Esophagus muscularis mucosa (tissue), 4 donors: ENCODE data around the gene MYCBP2. TPM values are rescaled to one million over a fixed set of nuclear protein-coding genes. Genes with fewer than 3 reads are reported as not detected.
A peak's percentile ranks its signal among the peaks of the same experiment; 100 is the strongest.

Source experiments
- DNase-seq: peaks from one replicate; pipeline ENCODE4 v3.0.0-alpha.2; 2017; ENCODE audit errors: extremely low spot score
- H3K27ac ChIP-seq, 4 donors: fragments of 200-600 bp; sonication (generic); replicated peaks in 1 of 4; 1 replicate in 3 of 4; 2 replicates in 1 of 4; pipeline ENCODE4 v1.5.1; 2016 to 2019; ENCODE audit warnings: mild to moderate bottlenecking in 1 of 4
- H3K27me3 ChIP-seq, 4 donors: fragments of 200-600 bp; sonication (generic); one replicate each; pipeline versions ENCODE4 v1.5.1 to v1.6.0; 2016 to 2019
- H3K36me3 ChIP-seq, 4 donors: fragments of 200-600 bp; sonication (generic); one replicate each; pipeline ENCODE4 v1.5.1; 2016 to 2019
- H3K4me1 ChIP-seq, 4 donors: fragments of 200-600 bp; sonication (generic); one replicate each; pipeline ENCODE4 v1.5.1; 2016 to 2019
- H3K4me3 ChIP-seq, 4 donors: fragments of 200-600 bp; sonication (generic); 1 replicate in 2 of 4; 2 replicates in 2 of 4; pipeline ENCODE4 v1.5.1; 2016 to 2019; ENCODE audit warnings: mild to moderate bottlenecking in 4 of 4, moderate library complexity in 1 of 4
- H3K9me3 ChIP-seq, 4 donors: fragments of 200-600 bp; sonication (generic); 1 replicate in 3 of 4; 2 replicates in 1 of 4; pipeline ENCODE4 v1.5.1; 2016 to 2019
- EP300 ChIP-seq: sonication (generic); formaldehyde crosslinking; IDR thresholded peaks from one replicate; pipeline ENCODE4 v1.6.1; 2017; ENCODE audit warnings: antibody characterized with exemption
- POLR2A ChIP-seq: fragments of 450-650 bp; IDR thresholded peaks from one replicate; pipeline ENCODE4 v1.6.1; 2017; ENCODE audit warnings: antibody characterized with exemption, moderate library complexity, mild to moderate bottlenecking, low read depth
- POLR2AphosphoS5 ChIP-seq, 2 donors: sonication (generic); formaldehyde crosslinking; IDR thresholded peaks; one replicate each; pipeline ENCODE4 v1.6.1; 2017; ENCODE audit warnings: antibody characterized with exemption in 2 of 2
- WGBS: methylation state at CpG from one replicate; pipeline ENCODE4 v1.1.5; 2018; 5-methylcytosine and 5-hydroxymethylcytosine counted together
- intact Hi-C: fragments of 100-400 bp; cut with DNase I; formaldehyde crosslinking; loops from one replicate; pipeline ENCODE4 v1.15.1; 2023
- total RNA-seq, 4 donors: library from RNA; depleted of rRNA; stranded (reverse); fragments of >200 nt; gene quantifications; one replicate each; pipeline versions ENCODE4 v1.1.0 to v1.2.1, GENCODE V29; 2016
- TF ChIP-seq, protein P1 (sequence below), 3 experiments: fragments of 200-600 bp in 2 of 3; fragments of 450-650 bp in 1 of 3; sonication (generic) in 2 of 3; IDR thresholded peaks; one replicate each; pipeline ENCODE4 v1.5.1; 2017 to 2019; ENCODE audit warnings: antibody characterized with exemption in 3 of 3, mild to moderate bottlenecking in 2 of 3, moderate library complexity in 1 of 3

The MYCBP2 gene
- total RNA-seq, result 100 to 1,000 TPM in 2 of 4 donors, 10 to 100 TPM in 2; 96.1 to 117 (median 108) TPM

DNA sequence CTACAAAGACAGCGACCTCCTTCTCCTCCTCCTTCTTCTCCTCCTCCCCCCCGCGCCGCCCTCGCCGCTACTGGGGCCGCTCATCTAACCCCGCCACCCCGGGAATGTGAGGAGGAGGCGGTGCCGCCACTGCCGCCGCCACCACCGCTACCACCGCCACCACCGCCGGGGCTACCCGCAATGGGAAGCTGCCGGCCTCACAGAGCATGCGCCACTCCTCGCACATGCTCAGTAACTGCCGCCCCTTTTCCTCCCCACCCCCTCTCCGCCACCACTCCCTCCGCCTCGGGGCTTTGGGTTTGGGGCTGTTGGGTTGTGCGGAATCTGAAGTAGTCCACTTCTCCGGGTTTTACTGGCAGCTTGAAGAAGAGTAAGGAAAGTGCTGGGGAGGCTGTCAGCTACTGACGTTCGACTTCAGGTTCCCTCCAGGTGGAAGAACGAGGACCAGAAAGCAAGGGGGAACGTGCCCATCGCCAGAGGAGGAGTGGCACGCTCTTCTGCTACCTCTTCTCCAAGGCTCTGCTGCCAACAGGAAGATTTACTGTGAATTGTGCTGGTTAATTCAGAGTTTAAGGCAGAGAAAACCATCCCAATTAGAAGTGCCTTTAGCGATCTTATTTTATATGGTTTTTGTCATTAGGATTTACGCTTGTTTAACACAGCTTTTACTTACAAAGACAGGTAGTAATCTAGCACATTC, at the start of gene MYCBP2:
TSS of gene MYCBP2 (minus strand) at position 190 of the 700 bp plus-strand sequence. CDS start 319 bp downstream, outside the sequence.
- DNase-seq, result peak; percentile 98
- Histone ChIP-seq H3K36me3 (no peaks in the 10 kb centered on the region), H3K4me1 (peaks cover 32 to 56% (median 53%) of the 10 kb centered on the region in 4 donors), H3K4me3 (peak within 1 kb of the TSS; percentile 76 to 91 (median 86)), H3K27ac (peak within 1 kb of the TSS; percentile 88 to 93 (median 90)), H3K9me3 (no peaks in the 10 kb centered on the region), H3K27me3 (no peaks in the 10 kb centered on the region)
- intact Hi-C loops, result loop anchor here (5.0 to 10.0 kb wide), 3 partner anchors 150 to 368 kb away; partner anchors contain the start of genes FBXL3 and SLAIN1
- WGBS, result 2% methylated on average over 28 of the region's 35 CpGs
- TF ChIP-seq EP300, result no peak
- peak; percentile 93 for TF ChIP-seq POLR2A
- peak; percentile 98 to 99 for TF ChIP-seq POLR2AphosphoS5 (IDR thresholded peaks at IDR 0.05)
- TF ChIP-seq, protein P1, sequence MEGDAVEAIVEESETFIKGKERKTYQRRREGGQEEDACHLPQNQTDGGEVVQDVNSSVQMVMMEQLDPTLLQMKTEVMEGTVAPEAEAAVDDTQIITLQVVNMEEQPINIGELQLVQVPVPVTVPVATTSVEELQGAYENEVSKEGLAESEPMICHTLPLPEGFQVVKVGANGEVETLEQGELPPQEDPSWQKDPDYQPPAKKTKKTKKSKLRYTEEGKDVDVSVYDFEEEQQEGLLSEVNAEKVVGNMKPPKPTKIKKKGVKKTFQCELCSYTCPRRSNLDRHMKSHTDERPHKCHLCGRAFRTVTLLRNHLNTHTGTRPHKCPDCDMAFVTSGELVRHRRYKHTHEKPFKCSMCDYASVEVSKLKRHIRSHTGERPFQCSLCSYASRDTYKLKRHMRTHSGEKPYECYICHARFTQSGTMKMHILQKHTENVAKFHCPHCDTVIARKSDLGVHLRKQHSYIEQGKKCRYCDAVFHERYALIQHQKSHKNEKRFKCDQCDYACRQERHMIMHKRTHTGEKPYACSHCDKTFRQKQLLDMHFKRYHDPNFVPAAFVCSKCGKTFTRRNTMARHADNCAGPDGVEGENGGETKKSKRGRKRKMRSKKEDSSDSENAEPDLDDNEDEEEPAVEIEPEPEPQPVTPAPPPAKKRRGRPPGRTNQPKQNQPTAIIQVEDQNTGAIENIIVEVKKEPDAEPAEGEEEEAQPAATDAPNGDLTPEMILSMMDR (IDR thresholded peaks at IDR 0.05), result peak in 1 of 3 experiments; percentile 3

- WGBS, result 94% methylated on average over 1 of the region's 1 CpG
- Histone ChIP-seq H3K36me3 (no peaks in the 10 kb centered on the region), H3K9me3 (no peaks in the 10 kb centered on the region), H3K27me3 (no peaks in the 10 kb centered on the region), H3K27ac (no peak overlapping the region), H3K4me1 (no peaks in the 10 kb centered on the region), H3K4me3 (no peak overlapping the region)
- no peak for TF ChIP-seq POLR2A
- no peak for TF ChIP-seq EP300
- TF ChIP-seq POLR2AphosphoS5 (IDR thresholded peaks at IDR 0.05), result no peak
- TF ChIP-seq, protein P1 (IDR thresholded peaks at IDR 0.05), result no peak
- intact Hi-C loops, result no loop called here
- no peak for DNase-seq
These were observed 48.7 kb upstream of the MYCBP2 start for GRCh38 chr13:77375560-77376108.

GRCh38 chr13:77374786-77375185, 47.9 kb upstream of the MYCBP2 start:
- no peak for DNase-seq
- Histone ChIP-seq H3K36me3 (no peaks in the 10 kb centered on the region), H3K9me3 (no peaks in the 10 kb centered on the region), H3K4me1 (no peaks in the 10 kb centered on the region), H3K4me3 (no peak overlapping the region), H3K27ac (no peak overlapping the region), H3K27me3 (no peaks in the 10 kb centered on the region)
- WGBS, result 66% methylated on average over 2 of the region's 2 CpGs
- intact Hi-C loops, result no loop called here
- TF ChIP-seq POLR2A, result no peak
- TF ChIP-seq, protein P1 (IDR thresholded peaks at IDR 0.05), result no peak
- no peak for TF ChIP-seq POLR2AphosphoS5 (IDR thresholded peaks at IDR 0.05)
- no peak for TF ChIP-seq EP300

DNA sequence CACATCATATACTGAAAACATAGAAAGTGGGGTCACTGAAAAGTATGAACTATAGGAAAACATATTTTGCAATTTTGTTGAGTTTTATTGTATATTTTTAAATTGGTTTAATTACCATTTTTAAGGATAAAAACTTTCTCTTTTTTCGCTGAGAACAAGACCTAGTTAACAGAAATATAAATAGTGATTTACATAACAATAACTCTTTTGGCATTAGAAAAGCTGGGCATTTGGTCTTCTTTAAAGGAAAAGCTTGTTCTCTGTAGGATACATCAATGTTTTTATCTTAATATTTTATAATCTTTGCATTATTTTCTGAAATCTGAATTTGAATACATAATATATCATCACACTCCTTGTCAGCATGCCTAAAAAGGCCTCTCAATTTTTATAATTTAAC, 47.4 kb upstream of the MYCBP2 start:
- no peaks in the 10 kb centered on the region for H3K4me1 ChIP-seq
- H3K27me3 ChIP-seq, result no peaks in the 10 kb centered on the region
- DNase-seq, result no peak
- intact Hi-C loops, result no loop called here
- H3K4me3 ChIP-seq, result no peak overlapping the region
- WGBS, result 75% methylated on average over 1 of the region's 1 CpG
- no peak for TF ChIP-seq POLR2AphosphoS5 (IDR thresholded peaks at IDR 0.05)
- TF ChIP-seq, protein P1 (IDR thresholded peaks at IDR 0.05), result no peak
- no peak for TF ChIP-seq EP300
- TF ChIP-seq POLR2A, result no peak
- H3K9me3 ChIP-seq, result no peaks in the 10 kb centered on the region
- no peak overlapping the region for H3K27ac ChIP-seq
- no peaks in the 10 kb centered on the region for H3K36me3 ChIP-seq
